GM18517 (cell line): ENCODE measurements around the gene FAM181A.
A peak's percentile ranks its signal among the peaks of the same experiment; 100 is the strongest.

Source experiments
- ATAC-seq: cut with Tn5 transposase; IDR thresholded peaks from one replicate; pipeline ENCODE4 v1.9.1; 2021; ENCODE audit warnings: mild to moderate bottlenecking, moderate library complexity; ENCODE audit not compliant: unreplicated experiment

The FAM181A gene

GRCh38 chr14:93947282-93947681 is 20.1 kb downstream of the FAM181A start:
- ATAC-seq, result no peak

GRCh38 chr14:93949511-93950075 is 22.4 kb downstream of the FAM181A start:
- ATAC-seq, result no peak

GRCh38 chr14:93950948-93951634 is 23.9 kb downstream of the FAM181A start:
- ATAC-seq, result no peak

- ATAC-seq, result no peak
Observed at GRCh38 chr14:93951635-93952540, 24.7 kb downstream of the FAM181A start.

GRCh38 chr14:93952829-93953228 is 25.7 kb downstream of the FAM181A start:
- ATAC-seq, result no peak

- no peak for ATAC-seq
Observed at GRCh38 chr14:93953263-93953662, 26.1 kb downstream of the FAM181A start.

GRCh38 chr14:93953739-93954515 is 26.8 kb downstream of the FAM181A start:
- no peak for ATAC-seq

- no peak for ATAC-seq
Observed at GRCh38 chr14:93954516-93954830, 27.3 kb downstream of the FAM181A start.

GRCh38 chr14:93954900-93955849 is 28.0 kb downstream of the FAM181A start:
- ATAC-seq, result no peak

- ATAC-seq, result no peak
Observed at GRCh38 chr14:93955850-93956481, 28.8 kb downstream of the FAM181A start.

- no peak for ATAC-seq
Observed at GRCh38 chr14:93956514-93957332, 29.6 kb downstream of the FAM181A start.

GRCh38 chr14:93957333-93957710 is 30.2 kb downstream of the FAM181A start:
- no peak for ATAC-seq

- ATAC-seq, result no peak
Observed at GRCh38 chr14:93957751-93958566, 30.8 kb downstream of the FAM181A start.

- ATAC-seq, result no peak
Observed at GRCh38 chr14:93958567-93959238, 31.6 kb downstream of the FAM181A start.

GRCh38 chr14:93959239-93960107 is 32.3 kb downstream of the FAM181A start:
- peak; percentile 76 for ATAC-seq

GRCh38 chr14:93960108-93960475 is 32.9 kb downstream of the FAM181A start:
- ATAC-seq, result no peak
